Ovary (tissue), 3 donors: Measurements from ENCODE around the gene DPF3.

ENCODE experiments used
- CTCF ChIP-seq, 3 donors: fragments of 450-650 bp in 2 of 3; fragments of 200-600 bp in 1 of 3; IDR thresholded peaks; one replicate each; pipeline versions ENCODE4 v1.5.1 to v1.8.0; 2016 to 2022; ENCODE audit warnings: antibody characterized with exemption in 3 of 3, mild to moderate bottlenecking in 1 of 3
- EP300 ChIP-seq: sonication (generic); formaldehyde crosslinking; IDR thresholded peaks from one replicate; pipeline ENCODE4 v1.6.1; 2017; ENCODE audit warnings: antibody characterized with exemption
- POLR2A ChIP-seq: fragments of 450-650 bp; IDR thresholded peaks from one replicate; pipeline ENCODE4 v1.6.1; 2017; ENCODE audit warnings: antibody characterized with exemption, mild to moderate bottlenecking, moderate library complexity
- donor health status: DM: no; HTN: no; CAD: no.

- TF ChIP-seq CTCF (IDR thresholded peaks at IDR 0.05): no peak
- TF ChIP-seq POLR2A: no peak
- no peak for TF ChIP-seq EP300
Measured at GRCh38 chr14:72740966-72741825, 152.7 kb downstream of the DPF3 start.
